Non-pigmented ciliary epithelial cell (primary cell): ENCODE data around the gene FETUB.
"Not testable (repeated sequence)": the region's sequence is repeated elsewhere in the genome, so short reads cannot be mapped to it uniquely, and the experiment has no call there.

Experiments
- DNase-seq: peaks from one replicate; pipeline ENCODE4 v3.0.0-alpha.2; 2010; ENCODE audit warnings: low read depth

FETUB gene

DNA sequence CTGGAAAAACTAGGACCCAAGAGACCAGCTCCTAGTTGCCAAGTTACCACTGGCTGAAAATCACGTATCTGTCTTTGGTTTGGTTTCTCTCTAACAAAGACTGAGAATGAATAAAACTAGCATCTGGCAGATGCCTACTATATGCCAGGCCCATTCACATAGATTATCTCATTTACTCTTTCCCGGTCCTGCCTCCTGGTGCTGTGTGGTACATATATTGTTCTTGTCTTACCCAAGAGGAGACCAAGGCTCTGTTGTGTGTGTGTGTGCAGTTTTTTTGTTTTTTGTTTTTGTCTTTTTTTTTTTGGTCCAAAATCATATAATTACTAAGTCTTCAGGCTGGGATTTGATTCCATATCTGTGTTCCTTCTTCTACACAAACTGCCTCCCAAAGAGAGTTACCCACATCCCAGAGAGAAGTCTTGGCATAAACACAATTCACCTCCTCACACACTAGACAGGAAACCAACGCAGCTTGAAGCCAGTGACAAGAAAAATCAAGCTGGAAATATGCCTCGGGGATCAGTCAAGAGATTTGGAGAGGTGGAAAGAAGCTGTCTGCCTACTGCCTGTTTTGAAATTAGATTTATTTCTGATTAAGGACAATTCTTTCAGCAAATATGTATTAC is 26.4 kb upstream of the FETUB start:
- DNase-seq: no peak

DNA sequence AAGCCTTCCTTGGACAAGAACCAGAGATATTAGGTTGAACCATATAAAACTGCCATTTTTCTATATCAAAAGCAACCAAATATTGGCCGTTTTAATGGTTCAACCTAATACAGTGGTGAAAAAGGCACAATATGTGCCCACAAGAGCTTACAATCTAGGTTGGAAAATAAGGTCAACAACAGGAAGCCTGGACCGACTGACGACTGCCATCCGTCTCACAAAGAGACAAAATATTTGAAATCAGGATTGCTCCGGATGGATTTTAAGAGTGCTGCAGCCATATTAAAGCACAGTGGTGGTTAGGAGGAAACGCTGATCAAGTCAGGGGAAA is 26.0 kb upstream of the FETUB start:
- no peak for DNase-seq

DNA sequence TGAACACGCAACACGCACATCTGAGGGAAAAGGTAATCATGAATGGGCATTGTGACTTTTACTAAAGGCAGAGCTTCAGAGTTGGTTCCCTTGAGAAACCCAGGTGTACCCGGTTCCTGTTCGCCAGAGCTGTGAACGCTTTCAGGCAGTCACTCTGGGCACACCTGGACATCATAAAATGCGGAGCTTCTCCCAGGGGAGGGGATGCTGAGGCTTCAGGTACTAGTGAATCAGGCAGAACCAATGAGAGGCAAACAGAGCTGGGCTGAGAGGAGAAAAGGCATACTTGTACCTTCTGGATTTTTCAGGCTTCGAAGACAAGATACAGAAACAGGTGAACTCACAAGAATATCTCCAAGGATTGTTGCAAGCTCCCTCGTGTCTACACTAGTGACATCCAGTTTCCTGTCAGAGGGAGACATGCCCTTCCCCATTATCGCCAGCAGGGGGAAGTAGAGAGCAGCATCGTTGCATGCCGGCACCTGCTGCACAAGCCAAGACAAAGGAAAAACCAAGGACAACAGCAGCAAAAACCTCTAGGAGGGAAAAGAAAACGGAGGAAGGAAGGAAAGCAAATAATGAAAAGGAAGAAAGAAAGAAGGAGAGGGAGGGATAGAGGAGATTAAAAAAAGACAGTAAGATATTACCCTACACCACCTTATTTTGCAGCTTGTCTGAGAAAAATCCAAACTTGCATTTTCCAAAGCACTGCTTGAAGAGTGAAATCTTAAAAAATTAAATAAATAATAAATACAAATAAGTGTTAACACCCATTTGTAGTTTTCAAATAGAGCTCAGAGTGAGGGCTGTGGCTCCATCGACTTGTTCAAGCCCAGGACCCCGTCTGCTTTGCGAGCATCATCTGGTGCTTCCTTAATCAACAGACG is 25.4 kb upstream of the FETUB start:
- no peak for DNase-seq

DNA sequence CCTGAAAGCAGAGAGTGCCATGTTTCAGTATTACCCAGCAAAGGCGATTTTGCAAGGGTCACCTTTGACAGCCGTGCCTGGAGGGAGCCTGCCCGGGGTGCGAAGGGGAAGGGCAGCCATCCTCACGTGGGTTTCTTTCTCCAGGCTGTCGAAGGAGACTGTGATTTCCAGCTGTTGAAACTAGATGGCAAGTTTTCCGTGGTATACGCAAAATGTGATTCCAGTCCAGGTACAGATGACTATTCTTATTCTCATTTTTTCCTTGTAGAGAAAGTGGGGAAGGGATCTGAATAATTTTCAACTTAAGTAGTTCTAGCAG is 23.9 kb upstream of the FETUB start:
- DNase-seq: no peak

DNA sequence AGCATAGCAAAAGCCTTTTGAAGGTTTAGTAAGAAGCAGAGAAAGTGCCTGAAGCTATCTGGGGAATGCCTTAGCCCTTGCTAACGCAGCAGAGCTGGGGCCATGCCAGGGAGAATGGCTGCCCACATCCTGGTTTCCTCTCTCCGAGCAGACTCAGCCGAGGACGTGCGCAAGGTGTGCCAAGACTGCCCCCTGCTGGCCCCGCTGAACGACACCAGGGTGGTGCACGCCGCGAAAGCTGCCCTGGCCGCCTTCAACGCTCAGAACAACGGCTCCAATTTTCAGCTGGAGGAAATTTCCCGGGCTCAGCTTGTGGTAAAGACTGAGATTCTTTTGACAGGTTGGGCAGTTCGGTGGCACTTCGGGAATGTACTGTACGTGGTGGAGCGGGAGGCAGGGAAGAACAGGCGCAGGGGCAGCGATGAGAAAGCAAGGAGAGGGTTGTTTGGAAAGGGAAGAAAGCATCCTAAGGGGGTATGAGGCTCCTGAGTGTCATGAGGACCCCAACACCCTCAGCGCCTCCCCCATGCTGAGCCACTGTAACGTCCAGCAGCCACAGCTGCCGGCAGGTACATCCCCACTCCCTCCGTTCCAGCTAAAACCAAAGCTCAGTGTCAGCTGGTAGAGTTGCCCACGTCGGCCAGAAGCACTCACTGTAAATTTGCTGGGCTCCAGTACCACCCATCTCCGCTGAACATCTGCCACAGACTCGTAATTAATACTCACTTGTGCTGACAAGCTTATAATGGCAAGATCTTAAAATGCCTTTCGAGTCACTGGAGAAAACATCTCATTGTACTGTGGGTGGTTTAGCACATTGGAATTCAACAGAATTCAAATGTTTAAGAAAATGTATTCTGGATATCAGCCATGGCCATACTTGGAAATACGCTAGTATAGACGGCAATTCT is 22.9 kb upstream of the FETUB start:
- peak; percentile 91 for DNase-seq

DNA sequence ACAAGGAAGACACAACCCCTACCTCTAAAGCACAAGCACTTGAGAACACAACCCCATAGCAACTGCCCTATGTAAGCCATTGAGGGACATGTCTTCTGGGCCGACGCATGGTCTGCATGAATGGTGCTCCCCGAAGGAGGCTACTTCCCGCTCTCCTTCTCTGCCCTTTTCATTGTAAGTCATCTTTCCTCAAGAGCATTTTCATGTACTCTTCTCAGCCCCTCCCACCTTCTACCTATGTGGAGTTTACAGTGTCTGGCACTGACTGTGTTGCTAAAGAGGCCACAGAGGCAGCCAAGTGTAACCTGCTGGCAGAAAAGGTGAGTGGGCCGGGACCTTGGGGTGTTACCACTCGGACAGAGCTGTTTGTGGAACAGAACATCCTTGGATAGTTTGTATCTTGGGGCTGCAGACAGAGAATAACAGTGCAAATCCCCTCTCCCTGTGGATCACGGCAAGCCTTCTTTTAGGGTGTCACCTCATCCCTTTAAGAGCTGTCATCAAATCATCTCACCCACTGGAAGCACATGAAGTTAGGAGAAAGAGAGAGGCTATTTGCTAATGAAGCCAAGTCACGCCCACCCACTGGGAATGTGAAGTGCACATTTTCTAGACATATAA is 21.8 kb upstream of the FETUB start:
- DNase-seq: no peak

DNA sequence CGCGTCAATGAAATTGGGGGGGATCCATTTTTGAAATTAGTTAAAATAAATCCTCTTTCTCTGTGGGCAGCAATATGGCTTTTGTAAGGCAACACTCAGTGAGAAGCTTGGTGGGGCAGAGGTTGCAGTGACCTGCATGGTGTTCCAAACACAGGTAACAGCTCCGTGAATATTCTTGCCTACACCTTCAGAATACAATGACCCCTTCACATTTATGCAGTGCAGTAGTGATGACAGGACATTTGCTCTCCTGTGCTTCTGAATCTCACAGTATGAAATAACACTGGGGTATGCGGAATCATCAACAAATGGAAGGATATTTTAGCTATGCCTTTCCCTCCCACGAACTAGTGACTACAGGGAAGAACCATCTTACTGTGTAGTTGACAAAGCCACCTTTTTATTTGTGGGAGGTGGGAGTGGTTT is 20.4 kb upstream of the FETUB start:
- no peak for DNase-seq

DNA sequence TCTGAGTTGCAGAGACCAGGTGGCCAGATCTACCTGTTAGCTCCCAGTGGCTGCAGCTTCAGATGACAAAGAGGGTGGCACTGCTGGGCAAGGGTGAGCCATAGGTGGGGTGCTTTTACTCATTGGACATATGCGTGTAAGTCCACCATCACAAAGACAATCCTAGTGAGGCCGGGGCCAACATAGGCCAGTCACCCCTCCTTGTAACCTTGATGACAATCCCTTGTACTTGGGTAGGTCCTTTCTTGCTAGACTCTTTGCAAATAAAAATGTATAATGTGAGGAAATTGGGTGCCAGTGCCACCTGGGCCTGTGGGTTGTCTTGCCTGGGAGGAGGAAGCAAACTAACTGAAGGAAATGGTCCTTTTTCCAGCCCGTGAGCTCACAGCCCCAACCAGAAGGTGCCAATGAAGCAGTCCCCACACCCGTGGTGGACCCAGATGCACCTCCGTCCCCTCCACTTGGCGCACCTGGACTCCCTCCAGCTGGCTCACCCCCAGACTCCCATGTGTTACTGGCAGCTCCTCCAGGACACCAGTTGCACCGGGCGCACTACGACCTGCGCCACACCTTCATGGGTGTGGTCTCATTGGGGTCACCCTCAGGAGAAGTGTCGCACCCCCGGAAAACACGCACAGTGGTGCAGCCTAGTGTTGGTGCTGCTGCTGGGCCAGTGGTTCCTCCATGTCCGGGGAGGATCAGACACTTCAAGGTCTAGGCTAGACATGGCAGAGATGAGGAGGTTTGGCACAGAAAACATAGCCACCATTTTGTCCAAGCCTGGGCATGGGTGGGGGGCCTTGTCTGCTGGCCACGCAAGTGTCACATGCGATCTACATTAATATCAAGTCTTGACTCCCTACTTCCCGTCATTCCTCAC is 19.7 kb upstream of the FETUB start:
- DNase-seq: no peak

DNA sequence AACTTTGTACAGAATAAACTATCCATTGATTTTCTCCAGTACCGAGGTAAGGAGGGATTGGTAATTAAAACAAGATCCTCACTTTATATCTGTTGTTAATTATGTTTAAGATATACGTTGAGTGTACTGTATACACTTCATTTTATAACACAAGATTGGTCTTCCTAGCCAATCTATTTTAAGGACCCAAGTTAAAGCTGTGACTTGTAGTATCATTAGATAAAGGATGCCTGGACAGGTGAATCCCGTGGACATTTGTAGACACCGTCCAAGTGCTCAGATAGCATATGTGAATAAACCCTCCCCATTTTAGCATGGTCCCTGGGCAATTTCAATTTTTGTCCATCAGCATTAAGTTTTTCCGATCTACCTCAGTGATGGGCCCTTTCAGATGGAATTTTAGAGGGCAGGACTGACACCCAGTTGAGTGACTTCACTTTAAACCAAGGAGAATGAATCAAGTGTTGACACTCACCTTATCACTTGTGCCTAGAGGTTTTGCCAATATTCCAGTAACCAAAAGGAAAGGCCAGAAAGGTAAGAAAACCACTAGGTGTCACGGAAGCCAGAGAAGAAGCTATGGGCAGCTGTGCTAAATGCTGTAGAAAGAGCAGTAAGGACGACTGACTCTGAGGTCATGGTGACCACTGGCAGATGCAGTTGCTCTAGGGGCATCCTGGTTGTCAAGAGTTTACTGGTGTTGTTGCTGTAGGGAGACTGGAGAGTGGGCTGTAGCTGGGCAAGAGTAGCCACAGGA is 18.1 kb upstream of the FETUB start:
- DNase-seq: no peak

DNA sequence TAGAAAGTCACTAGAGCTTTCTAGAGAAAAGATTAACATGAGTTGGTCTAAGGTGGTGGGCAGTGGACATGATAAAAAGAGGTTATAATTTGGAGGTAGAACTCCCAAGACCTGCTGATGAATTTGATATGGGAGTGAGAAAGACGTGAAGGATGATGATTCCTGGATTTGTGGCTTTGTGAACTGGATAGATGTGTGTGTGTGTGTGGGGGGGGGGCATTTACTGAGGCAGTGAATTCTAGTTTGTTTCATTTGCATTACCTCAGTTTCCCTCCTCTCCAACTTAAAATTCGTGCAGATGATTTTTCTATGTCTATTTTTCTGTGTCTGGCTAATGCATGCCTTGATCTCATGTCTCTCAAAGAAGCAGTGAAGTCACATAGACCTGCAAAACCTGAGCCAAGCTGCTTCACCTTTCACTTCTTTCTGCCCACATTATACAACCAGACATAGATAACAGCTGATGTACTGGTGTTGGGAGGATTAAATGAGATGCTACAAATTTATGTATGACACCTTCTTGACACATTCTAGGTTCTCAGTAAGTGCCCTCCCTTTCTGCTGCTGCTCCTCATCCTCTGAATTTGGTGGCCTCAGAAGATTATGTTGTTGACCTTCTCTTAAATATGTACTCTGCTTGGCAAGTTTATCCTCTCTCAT is 17.4 kb upstream of the FETUB start:
- no peak for DNase-seq

DNA sequence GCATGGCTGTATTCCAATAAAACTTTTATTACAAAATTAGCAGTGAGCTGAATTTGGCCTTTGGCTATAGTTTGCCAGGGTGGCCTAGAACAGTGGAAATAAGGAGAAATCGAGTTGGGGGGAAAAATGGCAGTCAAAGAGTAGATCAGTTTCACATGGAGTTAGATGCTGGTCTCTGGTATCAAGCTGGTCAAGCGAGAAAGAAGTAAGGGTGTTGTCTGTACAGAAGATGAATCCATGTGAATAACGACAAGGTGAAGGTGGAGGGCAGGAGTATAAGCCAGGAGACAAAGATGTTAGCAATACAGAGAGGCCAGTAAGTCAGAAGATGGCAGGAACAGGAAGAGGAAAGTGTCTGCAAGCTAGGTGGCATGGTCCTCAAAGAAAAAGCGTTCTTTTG is 15.6 kb upstream of the FETUB start:
- no peak for DNase-seq

DNA sequence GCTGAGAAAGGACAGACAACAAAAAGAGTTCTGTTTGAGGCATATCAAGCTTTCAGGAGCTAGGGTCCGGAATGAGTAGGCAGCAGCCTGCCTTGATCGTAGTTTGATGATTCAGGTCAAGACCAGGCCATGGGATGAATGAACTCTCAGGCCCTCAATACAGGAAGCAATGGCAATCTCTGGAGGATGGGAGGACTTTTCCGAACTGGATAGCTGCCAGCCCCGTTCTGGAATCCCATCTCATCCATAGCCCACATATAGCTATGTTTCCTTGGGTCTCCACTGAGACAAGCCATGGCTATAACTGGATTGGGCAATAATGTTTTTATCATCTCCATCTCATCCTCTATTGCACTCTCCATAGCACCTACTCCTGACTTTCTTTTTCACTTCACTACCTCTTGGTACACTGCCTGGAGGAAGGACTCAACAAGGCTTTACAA is 14.6 kb upstream of the FETUB start:
- no peak for DNase-seq

DNA sequence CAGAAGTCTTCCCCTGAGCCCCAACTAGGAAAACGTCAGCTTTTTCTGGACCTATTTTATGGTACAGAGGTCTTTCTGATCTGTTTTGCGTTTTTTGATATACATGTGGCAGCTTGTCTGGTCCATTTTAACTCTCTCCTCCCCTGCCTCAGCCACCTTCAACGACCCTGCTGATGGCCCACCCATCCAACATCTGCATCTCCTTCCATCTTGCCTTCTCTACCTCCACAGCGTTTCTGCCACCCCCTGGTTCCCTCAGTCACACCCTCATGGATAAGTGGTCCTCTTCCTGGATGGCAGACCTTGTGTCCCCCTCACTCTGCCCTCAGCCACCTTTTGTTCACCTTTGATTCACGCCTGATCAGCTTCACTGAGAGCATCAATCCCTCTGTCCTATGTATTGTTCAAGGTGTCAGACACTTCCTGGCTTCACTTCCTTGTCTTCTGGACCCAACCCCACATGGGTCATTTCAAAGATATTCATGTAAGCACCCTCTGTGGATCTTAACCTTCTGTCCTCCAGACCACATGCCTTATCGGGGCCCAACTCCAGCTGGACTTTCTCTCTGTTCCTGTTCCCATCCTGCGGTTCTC is 13.8 kb upstream of the FETUB start:
- DNase-seq: no peak

DNA sequence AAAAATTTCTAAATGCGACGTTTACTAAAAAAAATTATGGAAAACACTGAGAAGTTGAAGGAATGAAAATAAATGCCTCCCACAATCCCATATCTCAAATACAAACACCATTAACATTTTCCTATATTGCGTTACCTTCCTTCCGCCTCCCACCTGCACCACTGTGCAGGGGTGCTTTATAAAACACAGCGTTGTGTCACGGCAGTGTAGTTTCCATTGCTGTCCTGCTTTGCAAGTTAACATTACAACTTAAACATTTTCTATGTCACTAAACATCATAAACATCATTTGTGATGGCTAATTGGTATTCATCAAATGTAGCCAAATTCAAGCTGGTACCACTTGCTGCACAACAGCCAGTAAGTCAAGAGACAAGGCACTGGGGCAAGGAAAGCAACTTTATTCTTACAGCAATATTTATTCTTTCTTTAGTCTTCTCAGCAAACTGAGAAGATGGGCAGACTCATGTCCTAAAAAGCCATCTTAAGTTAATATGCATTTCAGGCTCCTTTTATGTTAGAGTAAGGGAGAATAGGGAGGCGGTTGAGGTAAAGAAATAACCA is 12.3 kb upstream of the FETUB start:
- DNase-seq: no peak

DNA sequence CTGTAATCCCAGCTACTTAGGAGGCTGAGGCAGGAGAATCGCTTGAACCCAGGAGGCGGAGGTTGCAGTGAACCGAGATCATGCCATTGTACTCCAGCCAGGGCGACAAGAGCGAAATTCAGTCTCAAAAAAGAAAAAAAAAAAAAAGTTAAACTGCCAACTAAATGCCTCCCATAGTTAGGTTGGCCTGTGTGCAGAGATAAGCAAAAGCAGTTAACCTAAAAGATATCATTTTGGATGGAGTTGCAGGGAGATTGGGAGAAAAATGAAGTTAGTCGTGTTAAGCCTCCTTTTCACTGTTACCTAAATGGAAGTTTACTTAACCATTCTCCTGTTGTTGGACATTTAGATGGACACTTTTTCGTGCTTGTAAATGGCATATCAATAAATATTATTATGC is 11.4 kb upstream of the FETUB start:
- no peak for DNase-seq

DNA sequence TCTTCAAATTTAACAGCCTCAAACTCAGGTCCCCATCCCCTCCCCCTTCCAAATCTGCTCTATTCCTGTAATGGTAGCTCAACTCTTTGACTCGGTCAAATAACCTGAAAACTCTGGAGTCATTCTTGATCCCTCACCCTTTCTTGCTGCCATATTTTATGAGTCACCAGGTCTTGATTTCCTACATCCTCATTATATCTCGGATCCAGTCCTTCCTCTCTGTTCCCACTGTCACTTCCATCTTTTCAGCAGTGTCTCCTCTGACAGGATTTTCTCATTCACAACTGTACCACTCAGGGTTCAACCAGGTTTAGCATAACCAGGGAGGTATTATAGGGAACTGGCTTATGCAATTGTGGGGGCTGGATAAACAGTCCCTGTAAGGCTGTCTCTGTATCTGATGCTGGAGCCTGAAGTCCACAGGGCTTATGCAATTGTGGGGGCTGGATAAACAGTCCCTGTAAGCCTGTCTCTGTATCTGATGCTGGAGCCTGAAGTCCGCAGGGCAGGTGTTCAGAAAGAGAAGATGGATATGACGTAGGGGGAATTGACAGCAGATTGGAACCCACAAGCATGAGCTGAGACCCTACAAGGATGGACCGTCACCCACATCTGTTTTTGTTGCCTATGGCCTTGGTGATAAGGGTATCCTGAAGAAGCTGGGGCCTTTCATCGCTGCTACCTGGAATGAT is 9.1 kb upstream of the FETUB start:
- DNase-seq: no peak

DNA sequence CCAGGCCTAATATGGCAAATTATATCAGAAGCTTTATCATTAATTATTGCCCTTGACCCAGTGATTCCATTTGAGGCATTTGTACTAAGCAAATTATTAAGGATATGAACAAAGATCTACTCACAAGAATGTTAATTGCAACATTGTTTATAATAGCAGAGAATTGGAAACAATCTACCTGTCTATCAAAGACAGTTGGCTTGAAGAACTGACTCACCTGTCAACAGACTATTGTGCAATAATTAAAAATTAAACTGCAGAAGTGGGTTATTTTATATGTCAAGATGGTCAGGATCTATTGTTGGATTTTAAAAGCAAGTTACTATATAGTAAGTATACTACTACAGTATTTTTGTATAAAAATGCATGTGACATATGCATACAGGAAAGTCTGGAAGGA is 6.7 kb upstream of the FETUB start:
- DNase-seq: no peak

DNA sequence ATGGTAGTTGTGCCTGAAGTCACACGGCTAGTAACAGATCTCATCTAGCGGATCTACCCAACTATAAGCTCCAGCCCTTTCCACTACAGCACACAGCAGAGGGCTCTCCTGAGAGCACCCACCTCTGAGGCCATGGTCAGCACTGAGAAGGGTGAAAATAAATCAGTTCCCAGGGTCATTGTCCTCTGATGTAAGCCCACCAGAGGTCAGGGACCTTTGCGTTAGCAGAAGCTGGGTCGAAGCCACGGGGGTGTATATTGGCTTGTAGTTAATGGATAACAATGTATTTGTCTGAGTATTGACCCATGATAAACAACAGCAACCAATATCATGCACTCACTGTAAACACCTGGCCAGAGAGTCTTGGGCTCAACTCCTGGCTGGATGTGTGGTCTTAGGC is 6.0 kb upstream of the FETUB start:
- not testable (repeated sequence) for DNase-seq

DNA sequence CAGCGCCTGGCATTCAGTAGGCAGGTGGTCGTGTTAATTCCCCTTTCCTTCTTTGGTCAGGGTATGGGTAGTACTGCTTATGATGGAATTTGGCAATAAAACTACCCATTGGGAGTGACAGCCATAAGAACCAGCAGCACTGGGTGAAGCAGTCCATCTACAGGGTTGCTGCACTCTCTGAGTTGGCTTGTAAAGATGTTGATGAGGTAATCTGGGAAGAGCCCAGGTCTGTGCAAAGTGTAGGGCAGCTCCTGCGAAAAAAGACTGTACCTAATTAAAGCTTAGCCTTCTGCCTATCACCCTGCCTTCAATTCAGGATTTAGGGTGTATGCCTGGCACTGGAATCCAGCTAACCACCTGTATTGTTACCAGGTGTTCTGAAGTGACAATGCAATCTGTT is 4.7 kb upstream of the FETUB start:
- DNase-seq: no peak
